C4-2B (cell line): Measurements from ENCODE around the gene RFXANK.

Experiments
- ZFX ChIP-seq: fragments of 450-650 bp; IDR thresholded peaks from 2 replicates; pipeline ENCODE4 v1.6.1; 2017
- TF ChIP-seq, protein P1 (sequence below): fragments of 450-650 bp; conservative IDR thresholded peaks from 2 replicates; pipeline ENCODE4 v1.5.1; 2017; ENCODE audit warnings: mild to moderate bottlenecking

- TF ChIP-seq ZFX = no peak
- TF ChIP-seq, protein P1, sequence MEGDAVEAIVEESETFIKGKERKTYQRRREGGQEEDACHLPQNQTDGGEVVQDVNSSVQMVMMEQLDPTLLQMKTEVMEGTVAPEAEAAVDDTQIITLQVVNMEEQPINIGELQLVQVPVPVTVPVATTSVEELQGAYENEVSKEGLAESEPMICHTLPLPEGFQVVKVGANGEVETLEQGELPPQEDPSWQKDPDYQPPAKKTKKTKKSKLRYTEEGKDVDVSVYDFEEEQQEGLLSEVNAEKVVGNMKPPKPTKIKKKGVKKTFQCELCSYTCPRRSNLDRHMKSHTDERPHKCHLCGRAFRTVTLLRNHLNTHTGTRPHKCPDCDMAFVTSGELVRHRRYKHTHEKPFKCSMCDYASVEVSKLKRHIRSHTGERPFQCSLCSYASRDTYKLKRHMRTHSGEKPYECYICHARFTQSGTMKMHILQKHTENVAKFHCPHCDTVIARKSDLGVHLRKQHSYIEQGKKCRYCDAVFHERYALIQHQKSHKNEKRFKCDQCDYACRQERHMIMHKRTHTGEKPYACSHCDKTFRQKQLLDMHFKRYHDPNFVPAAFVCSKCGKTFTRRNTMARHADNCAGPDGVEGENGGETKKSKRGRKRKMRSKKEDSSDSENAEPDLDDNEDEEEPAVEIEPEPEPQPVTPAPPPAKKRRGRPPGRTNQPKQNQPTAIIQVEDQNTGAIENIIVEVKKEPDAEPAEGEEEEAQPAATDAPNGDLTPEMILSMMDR = no peak
Measured at GRCh38 chr19:19162495-19162894, 29.6 kb upstream of the RFXANK start.
